K562 (cell line): Measurements from ENCODE around the gene KMT2E. TPM values are rescaled to one million over a fixed set of nuclear protein-coding genes. Genes with fewer than 3 reads are reported as not detected.

ENCODE experiments used
- BDP1 ChIP-seq: IDR thresholded peaks from 3 replicates; pipeline ENCODE4 v1.6.1; 2011; ENCODE audit not compliant: insufficient read length, insufficient read depth
- CHCHD3 ChIP-seq: fragments of 250-450 bp; sonication (Bioruptor Pico); IDR thresholded peaks from 2 replicates; pipeline ENCODE4 v2.1.2; 2022; ENCODE audit warnings: mild to moderate bottlenecking
- CTCF ChIP-seq, 3 experiments: IDR thresholded peaks in 2 of 3; conservative IDR thresholded peaks in 1 of 3; 2 replicates each; pipeline ENCODE4 v1.5.1; 2011 to 2012; ENCODE audit warnings: low read length in 3 of 3, mild to moderate bottlenecking in 3 of 3, control low read depth in 2 of 3, improper control_type of control experiment in 1 of 3, inconsistent platforms in 1 of 3, low read depth in 1 of 3, mixed read lengths in 1 of 3, moderate library complexity in 1 of 3; ENCODE audit not compliant: insufficient read depth in 2 of 3
- DACH1 ChIP-seq: fragments of 450-650 bp; IDR thresholded peaks from 2 replicates; pipeline ENCODE4 v1.6.1; 2018; ENCODE audit not compliant: partially characterized antibody
- FIP1L1 ChIP-seq: fragments of 200-400 bp; formaldehyde crosslinking; IDR thresholded peaks from 2 replicates; pipeline ENCODE4 v1.6.1; 2018; ENCODE audit warnings: mild to moderate bottlenecking, low read depth, low read length; ENCODE audit not compliant: poor library complexity, severe bottlenecking
- GABPA ChIP-seq: fragments of 200-800 bp; sonication (Bioruptor generic); conservative IDR thresholded peaks from 2 replicates; pipeline ENCODE4 v1.6.1; 2016; ENCODE audit warnings: low read depth, missing genetic modification characterization, missing compliant biosample characterization
- HMGXB4 ChIP-seq: sonication (generic); formaldehyde crosslinking; IDR thresholded peaks from 2 replicates; pipeline ENCODE4 v1.8.1; 2023; ENCODE audit warnings: mild to moderate bottlenecking, missing genetic modification reagents
- MTA2 ChIP-seq: fragments of 450-650 bp; IDR thresholded peaks from 2 replicates; pipeline ENCODE4 v1.6.1; 2016; ENCODE audit warnings: low read depth
- NFE2L1 ChIP-seq: fragments of 450-650 bp; IDR thresholded peaks from 2 replicates; pipeline ENCODE4 v1.6.1; 2016; ENCODE audit warnings: missing genetic modification characterization, low read depth, mild to moderate bottlenecking, missing compliant biosample characterization, moderate library complexity, borderline replicate concordance
- NR2C1 ChIP-seq, 2 experiments: fragments of 450-650 bp; IDR thresholded peaks; 2 replicates each; pipeline ENCODE4 v1.6.1; 2017; ENCODE audit warnings: mild to moderate bottlenecking in 2 of 2, antibody characterized with exemption in 1 of 2, inconsistent platforms in 1 of 2, missing compliant biosample characterization in 1 of 2, missing genetic modification characterization in 1 of 2
- SLC30A9 ChIP-seq: fragments of 250-450 bp; sonication (Bioruptor Pico); IDR thresholded peaks from 2 replicates; pipeline ENCODE4 v1.8.0; 2022; ENCODE audit warnings: mild to moderate bottlenecking, moderate library complexity
- SOX6 ChIP-seq: fragments of 450-650 bp; IDR thresholded peaks from 2 replicates; pipeline ENCODE4 v1.6.1; 2014; ENCODE audit warnings: mild to moderate bottlenecking
- ZBTB7A ChIP-seq: IDR thresholded peaks from 2 replicates; pipeline ENCODE4 v1.6.1; 2011; ENCODE audit warnings: low read depth, mild to moderate bottlenecking, low read length, moderate library complexity, borderline replicate concordance; ENCODE audit not compliant: control insufficient read depth
- ZC3H8 ChIP-seq: fragments of 450-650 bp; IDR thresholded peaks from 2 replicates; pipeline ENCODE4 v1.6.1; 2017
- ZNF274 ChIP-seq: IDR thresholded peaks from 2 replicates; pipeline ENCODE4 v1.6.1; 2011; ENCODE audit warnings: low read depth, mild to moderate bottlenecking, low read length, moderate library complexity, borderline replicate concordance
- ZNF449 ChIP-seq: fragments of 250-450 bp; sonication (Bioruptor Pico); IDR thresholded peaks from 2 replicates; pipeline ENCODE4 v1.8.0; 2022; ENCODE audit warnings: moderate library complexity, mild to moderate bottlenecking, inconsistent platforms
- polyA plus RNA-seq, 8 experiments: library from polyadenylated mRNA; depleted of rRNA in 4 of 8; stranded (reverse) in 5 of 8; unstranded in 3 of 8; fragments of >200 nt; fragmentation: Nextera tagmentation in 2 of 8; fragmentation: Illumina TruSeq in 1 of 8; extraction: Ambion mirVana in 2 of 8; extraction: Trizol in 1 of 8; gene quantifications; 2 replicates each; pipeline versions ENCODE4 v1.2.1 to v1.2.3, GENCODE V29; 2011 to 2014; ENCODE audit warnings: inconsistent platforms in 1 of 8, missing spikeins in 1 of 8
- total RNA-seq, 7 experiments: library from RNA; depleted of rRNA in 6 of 7; stranded (reverse); fragments of >200 nt in 6 of 7; fragmentation: Illumina TruSeq in 2 of 7; extraction: Trizol in 2 of 7; gene quantifications; 2 replicates each; pipeline versions ENCODE4 v1.2.1 to v1.2.3, GENCODE V29; 2011 to 2021; ENCODE audit warnings: low replicate concordance in 1 of 7
- TF ChIP-seq, protein P1 (sequence below): fragments of 450-650 bp; formaldehyde crosslinking; IDR thresholded peaks from 2 replicates; pipeline ENCODE4 v1.4.0; 2022; ENCODE audit warnings: missing genetic modification characterization
- TF ChIP-seq, protein P2 (sequence below): fragments of 250-450 bp; sonication (Bioruptor Pico); IDR thresholded peaks from 2 replicates; pipeline ENCODE4 v1.8.0; 2021; ENCODE audit warnings: moderate library complexity, mild to moderate bottlenecking, inconsistent platforms

KMT2E gene
- total and polyA plus RNA-seq, 9 of the 15 experiments (the other 6 are each of a cell fraction or from before 2014, with no cell fraction given) = 8.9 to 55.3 (median 38.1) TPM

DNA sequence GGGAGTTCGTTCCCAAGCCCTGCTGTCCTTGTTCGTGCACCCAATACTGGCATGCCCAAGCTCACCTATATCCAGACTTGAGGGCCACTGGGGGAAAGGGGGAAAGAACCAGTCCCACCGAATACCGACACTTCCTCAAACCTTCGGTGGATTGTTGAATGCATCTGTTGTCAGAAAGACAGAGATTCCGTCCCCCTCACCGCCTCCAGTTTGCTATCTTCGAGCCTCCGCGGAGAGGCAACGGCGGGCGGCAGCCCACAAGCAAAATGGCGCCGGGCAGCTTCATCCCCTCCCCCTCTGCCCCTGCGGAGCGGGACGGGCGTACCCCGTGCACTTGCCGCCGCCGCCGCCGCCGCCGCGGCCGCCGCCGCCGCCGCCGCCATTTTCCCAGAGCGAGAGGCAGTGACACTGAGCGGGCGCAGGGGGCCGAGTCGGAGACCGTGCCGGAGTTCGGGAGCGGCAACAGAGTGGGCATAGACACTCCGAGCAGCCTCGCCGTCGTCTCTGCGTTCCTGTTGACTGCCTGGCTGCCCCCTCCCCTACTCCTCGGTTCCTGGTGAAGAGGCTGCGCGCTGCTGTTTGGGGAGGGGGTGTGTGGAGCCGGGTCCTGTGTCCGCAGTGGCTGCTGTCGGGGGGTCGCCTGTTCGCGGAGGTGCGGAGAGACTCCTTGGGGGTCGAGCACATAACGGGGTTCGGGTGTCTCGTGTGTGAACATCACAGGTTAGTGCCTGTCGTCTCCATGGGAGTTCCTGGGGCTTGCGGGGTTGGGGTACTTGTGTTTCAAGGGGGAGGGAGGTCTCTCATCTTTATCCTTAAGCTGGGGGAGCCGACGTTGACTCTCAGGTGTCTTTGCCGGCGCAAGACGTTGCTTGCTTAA, at the start of gene KMT2E (continued):
- TF ChIP-seq ZNF449 = peak; percentile 33; the same call in 1 of the 2 replicates
- no peak for TF ChIP-seq BDP1
- TF ChIP-seq GABPA (tag) = no peak
- TF ChIP-seq SLC30A9 (CRISPR knock-in tag) = no peak
- no peak for TF ChIP-seq DACH1
- no peak for TF ChIP-seq NR2C1 (IDR thresholded peaks at IDR 0.05)
- peak; percentile 33; the same call in 1 of the 2 replicates for TF ChIP-seq NR2C1 (tag; IDR thresholded peaks at IDR 0.05)
- TF ChIP-seq, protein P1, sequence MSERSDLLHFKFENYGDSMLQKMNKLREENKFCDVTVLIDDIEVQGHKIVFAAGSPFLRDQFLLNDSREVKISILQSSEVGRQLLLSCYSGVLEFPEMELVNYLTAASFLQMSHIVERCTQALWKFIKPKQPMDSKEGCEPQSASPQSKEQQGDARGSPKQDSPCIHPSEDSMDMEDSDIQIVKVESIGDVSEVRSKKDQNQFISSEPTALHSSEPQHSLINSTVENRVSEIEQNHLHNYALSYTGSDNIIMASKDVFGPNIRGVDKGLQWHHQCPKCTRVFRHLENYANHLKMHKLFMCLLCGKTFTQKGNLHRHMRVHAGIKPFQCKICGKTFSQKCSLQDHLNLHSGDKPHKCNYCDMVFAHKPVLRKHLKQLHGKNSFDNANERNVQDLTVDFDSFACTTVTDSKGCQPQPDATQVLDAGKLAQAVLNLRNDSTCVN (CRISPR knock-in tag) = peak; percentile 97; the same call in 1 of the 2 replicates
- peak; percentile 78 for TF ChIP-seq SOX6
- TF ChIP-seq FIP1L1 = peak; percentile 97
- TF ChIP-seq NFE2L1 (tag) = no peak
- peak; percentile 17; the same call in 1 of the 2 replicates for TF ChIP-seq ZC3H8
- peak in 1 of 3 experiments; percentile 13; a peak in 1 of 6 replicates for TF ChIP-seq CTCF (IDR thresholded peaks at IDR 0.05 in 2 of 3, conservative IDR thresholded peaks at IDR 0.05 in 1 of 3; ENCODE audit: insufficient read depth in 2 of 3, low read depth in 1 of 3, low read length in 3 of 3)
- TF ChIP-seq ZNF274 = no peak
- peak; percentile 68; the same call in 1 of the 2 replicates for TF ChIP-seq CHCHD3 (CRISPR knock-in tag)
- TF ChIP-seq MTA2 = peak; percentile 8; the same call in 1 of the 2 replicates
- TF ChIP-seq HMGXB4 (CRISPR knock-in tag) = peak; percentile 97
- TF ChIP-seq, protein P2, sequence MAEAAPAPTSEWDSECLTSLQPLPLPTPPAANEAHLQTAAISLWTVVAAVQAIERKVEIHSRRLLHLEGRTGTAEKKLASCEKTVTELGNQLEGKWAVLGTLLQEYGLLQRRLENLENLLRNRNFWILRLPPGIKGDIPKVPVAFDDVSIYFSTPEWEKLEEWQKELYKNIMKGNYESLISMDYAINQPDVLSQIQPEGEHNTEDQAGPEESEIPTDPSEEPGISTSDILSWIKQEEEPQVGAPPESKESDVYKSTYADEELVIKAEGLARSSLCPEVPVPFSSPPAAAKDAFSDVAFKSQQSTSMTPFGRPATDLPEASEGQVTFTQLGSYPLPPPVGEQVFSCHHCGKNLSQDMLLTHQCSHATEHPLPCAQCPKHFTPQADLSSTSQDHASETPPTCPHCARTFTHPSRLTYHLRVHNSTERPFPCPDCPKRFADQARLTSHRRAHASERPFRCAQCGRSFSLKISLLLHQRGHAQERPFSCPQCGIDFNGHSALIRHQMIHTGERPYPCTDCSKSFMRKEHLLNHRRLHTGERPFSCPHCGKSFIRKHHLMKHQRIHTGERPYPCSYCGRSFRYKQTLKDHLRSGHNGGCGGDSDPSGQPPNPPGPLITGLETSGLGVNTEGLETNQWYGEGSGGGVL (CRISPR knock-in tag) = no peak
- TF ChIP-seq ZBTB7A = peak; percentile 63
